ENCODE data around the gene APOA5. TPM values are rescaled to one million over a fixed set of nuclear protein-coding genes. Genes with fewer than 3 reads are reported as not detected.

Gene APOA5
- total RNA-seq, 1 experiment from 2014 or later = 0.11 TPM

DNA sequence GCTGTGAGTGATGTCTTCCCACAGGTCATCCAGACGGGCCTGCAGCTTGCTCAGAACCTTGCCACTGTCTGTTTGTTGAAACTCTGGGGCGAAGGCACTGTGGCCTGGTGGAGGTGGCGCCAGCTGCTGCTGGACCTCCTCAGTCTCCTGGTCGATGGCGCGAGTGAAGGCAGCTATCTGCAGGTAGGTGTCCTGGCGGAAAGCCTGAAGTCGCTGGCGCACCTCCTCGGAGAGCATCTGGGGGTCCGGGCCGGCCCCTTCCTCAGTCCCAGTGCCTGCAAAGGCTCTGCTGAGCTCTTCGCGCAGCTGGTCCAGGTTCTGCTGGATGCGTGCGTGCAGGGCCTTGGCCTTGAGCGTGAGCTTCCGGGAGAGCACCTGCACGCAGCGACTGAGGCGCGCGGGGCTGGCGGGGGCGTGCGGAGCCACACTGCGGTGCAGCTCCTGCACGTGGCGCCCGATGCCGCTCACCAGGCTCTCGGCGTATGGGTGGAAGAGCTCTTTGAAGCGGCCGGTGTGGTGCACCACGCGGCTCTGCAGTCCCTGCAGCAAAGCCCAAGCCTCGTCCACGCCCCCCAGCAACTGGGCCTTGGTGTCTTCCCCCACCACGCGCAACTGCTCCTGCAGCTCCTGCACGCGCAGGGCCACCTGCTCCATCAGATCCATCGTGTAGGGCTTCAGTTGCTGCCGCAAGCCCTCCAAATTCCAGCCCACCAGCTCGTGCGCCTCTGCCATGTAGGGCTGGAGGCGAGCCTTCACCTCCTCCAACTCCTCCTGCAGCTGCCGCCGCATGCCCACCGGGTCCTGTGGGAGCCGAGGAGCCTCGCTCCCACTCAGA lies 1.3 kb downstream of the APOA5 start:
- Histone ChIP-seq H3K4me1 (ENCODE audit: insufficient read depth, low read length) (no peaks in the 10 kb centered on the region; the same call in 1 of the 2 replicates), H2BK120ac (ENCODE audit: low read depth, low read length, poor library complexity, severe bottlenecking) (no peak overlapping the region), H3K18ac (ENCODE audit: insufficient read length, low read depth, low read length) (no peak overlapping the region), H3K9me3 (ENCODE audit: control insufficient read depth, low read depth, low read length) (no peaks in the 10 kb centered on the region), H3K4ac (ENCODE audit: low read depth, low read length) (no peak overlapping the region), H4K8ac (replicated peaks; ENCODE audit: insufficient read length, low read depth, low read length) (no peak overlapping the region), H4K5ac (ENCODE audit: insufficient read length, low read depth, low read length) (no peak overlapping the region), H4K20me1 (ENCODE audit: control insufficient read depth, insufficient read depth, insufficient read length) (no peaks in the 10 kb centered on the region), H2BK5ac (ENCODE audit: insufficient read length, low read length) (no peak overlapping the region), H3K27ac (ENCODE audit: insufficient read length, low read depth, low read length) (no peak overlapping the region), H3K56ac (ENCODE audit: insufficient read length, low read depth, low read length) (no peak overlapping the region), H2BK15ac (ENCODE audit: low read depth, low read length) (no peak overlapping the region), H2BK12ac (ENCODE audit: insufficient read length, low read depth, low read length) (no peak overlapping the region), H3K14ac (ENCODE audit: insufficient read depth, low read length) (no peak overlapping the region), H2AFZ (ENCODE audit: low read length) (no peak overlapping the region), H3K79me2 (ENCODE audit: insufficient read depth, low read length) (peaks cover 2% of the 10 kb centered on the region; the same call in 1 of the 2 replicates), H3K23me2 (ENCODE audit: insufficient read length, low read depth, low read length, poor library complexity, severe bottlenecking) (peaks cover 13% of the 10 kb centered on the region), H3K27me3 (ENCODE audit: insufficient read depth, low read length) (no peaks in the 10 kb centered on the region; the same call in 1 of the 2 replicates), H3K9ac (ENCODE audit: extremely low read depth, insufficient read length, low read length) (no peak overlapping the region), H2AK5ac (ENCODE audit: insufficient read length, low read length) (no peak overlapping the region), H2BK20ac (ENCODE audit: low read depth, low read length, poor library complexity, severe bottlenecking) (no peak overlapping the region), H4K91ac (ENCODE audit: insufficient read length, low read depth, low read length) (no peak overlapping the region), H3T11ph (ENCODE audit: low read length) (no peak overlapping the region), H3K4me2 (ENCODE audit: insufficient read depth, insufficient read length, low read length) (no peak overlapping the region), H3K23ac (ENCODE audit: insufficient read length, low read depth, low read length) (no peak overlapping the region), H3K79me1 (ENCODE audit: insufficient read depth, low read depth, low read length, poor library complexity, severe bottlenecking) (peaks cover 5% of the 10 kb centered on the region)
- H3K4me3 Mint-ChIP-seq = no peak overlapping the region; a peak in 1 of 5 replicates
- peaks cover 7 to 20% (median 19%) of the 10 kb centered on the region in 3 experiments for H3K36me3 Mint-ChIP-seq (ENCODE audit: insufficient read depth in 1 of 3, low read depth in 3 of 3)
- no peak overlapping the region for H3K27ac Mint-ChIP-seq
- DNase-seq = no peak
- no CpG with 5 or more reads among the region's 53 CpGs for WGBS (ENCODE audit: extremely low coverage, insufficient read length, low lambda C conversion rate)
- TF ChIP-seq, protein P1, sequence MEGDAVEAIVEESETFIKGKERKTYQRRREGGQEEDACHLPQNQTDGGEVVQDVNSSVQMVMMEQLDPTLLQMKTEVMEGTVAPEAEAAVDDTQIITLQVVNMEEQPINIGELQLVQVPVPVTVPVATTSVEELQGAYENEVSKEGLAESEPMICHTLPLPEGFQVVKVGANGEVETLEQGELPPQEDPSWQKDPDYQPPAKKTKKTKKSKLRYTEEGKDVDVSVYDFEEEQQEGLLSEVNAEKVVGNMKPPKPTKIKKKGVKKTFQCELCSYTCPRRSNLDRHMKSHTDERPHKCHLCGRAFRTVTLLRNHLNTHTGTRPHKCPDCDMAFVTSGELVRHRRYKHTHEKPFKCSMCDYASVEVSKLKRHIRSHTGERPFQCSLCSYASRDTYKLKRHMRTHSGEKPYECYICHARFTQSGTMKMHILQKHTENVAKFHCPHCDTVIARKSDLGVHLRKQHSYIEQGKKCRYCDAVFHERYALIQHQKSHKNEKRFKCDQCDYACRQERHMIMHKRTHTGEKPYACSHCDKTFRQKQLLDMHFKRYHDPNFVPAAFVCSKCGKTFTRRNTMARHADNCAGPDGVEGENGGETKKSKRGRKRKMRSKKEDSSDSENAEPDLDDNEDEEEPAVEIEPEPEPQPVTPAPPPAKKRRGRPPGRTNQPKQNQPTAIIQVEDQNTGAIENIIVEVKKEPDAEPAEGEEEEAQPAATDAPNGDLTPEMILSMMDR (conservative IDR thresholded peaks at IDR 0.05) = no peak
- peaks cover 22% of the 10 kb centered on the region for H3K27me3 Mint-ChIP-seq (ENCODE audit: low read depth)
- H3K9me3 Mint-ChIP-seq = no peaks in the 10 kb centered on the region
- H3K4me1 Mint-ChIP-seq = peaks cover 21 to 32% of the 10 kb centered on the region in 2 experiments

Data from H9 (cell line).